SH-SY5Y (cell line): ENCODE results near the gene PITPNC1.

Source experiments
- GATA2 ChIP-seq: IDR thresholded peaks from 2 replicates; pipeline ENCODE4 v1.6.1; 2011; ENCODE audit warnings: mild to moderate bottlenecking, low read depth, low read length
- GATA3 ChIP-seq: IDR thresholded peaks from 2 replicates; pipeline ENCODE4 v1.6.1; 2011; ENCODE audit warnings: low read depth, mild to moderate bottlenecking, low read length, moderate library complexity

DNA sequence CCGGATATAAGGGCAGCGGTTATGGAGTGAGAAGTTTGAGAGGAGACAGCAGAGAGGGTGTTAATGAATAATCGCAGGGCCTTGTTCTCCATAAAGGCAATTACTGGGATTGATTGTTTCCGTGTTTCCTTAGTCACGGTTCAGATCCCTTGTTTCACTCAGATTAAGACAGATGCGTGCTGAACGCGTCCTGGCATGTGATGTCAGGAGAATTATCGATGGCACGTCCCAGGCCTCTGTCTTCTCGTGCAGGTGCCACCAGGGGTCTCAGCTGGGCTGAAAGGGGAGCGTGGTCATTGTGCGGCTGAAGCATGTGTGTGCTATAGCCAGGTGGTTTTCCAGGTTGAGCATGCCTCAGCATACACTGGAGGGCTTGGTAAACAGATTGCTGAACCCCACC lies 198.2 kb downstream of the PITPNC1 start:
- TF ChIP-seq GATA2, result no peak
- no peak for TF ChIP-seq GATA3
